HepG2 (cell line): ENCODE measurements around the gene GNB1. TPM values are rescaled to one million over a fixed set of nuclear protein-coding genes. Genes with fewer than 3 reads are reported as not detected.
A peak's percentile ranks its signal among the peaks of the same experiment; 100 is the strongest.

ENCODE experiments used
- ATF4 ChIP-seq, 2 experiments: fragments of 450-650 bp in 1 of 2; sonication (generic) in 1 of 2; formaldehyde crosslinking; IDR thresholded peaks; 2 replicates each; pipeline versions ENCODE4 v1.5.0 to v1.8.0; 2020 to 2022; ENCODE audit warnings: mild to moderate bottlenecking in 1 of 2, missing genetic modification reagents in 1 of 2
- ATF6 ChIP-seq: sonication (generic); formaldehyde crosslinking; conservative IDR thresholded peaks from 2 replicates; pipeline ENCODE4 v1.4.0; 2020; ENCODE audit warnings: missing genetic modification reagents
- BORCS8-MEF2B ChIP-seq: sonication (generic); formaldehyde crosslinking; IDR thresholded peaks from 2 replicates; pipeline ENCODE4 v1.8.0; 2022; ENCODE audit warnings: mild to moderate bottlenecking, missing genetic modification reagents
- GTF2F1 ChIP-seq: fragments of 150-350 bp; IDR thresholded peaks from 2 replicates; pipeline ENCODE4 v1.6.1; 2014; ENCODE audit warnings: low read length
- KAT7 ChIP-seq: IDR thresholded peaks from 2 replicates; pipeline ENCODE4 v1.6.1; 2018; ENCODE audit warnings: borderline replicate concordance, missing compliant biosample characterization
- MXD4 ChIP-seq: IDR thresholded peaks from 2 replicates; pipeline ENCODE4 v1.6.1; 2016; ENCODE audit warnings: mild to moderate bottlenecking, missing biosample characterization, missing genetic modification reagents
- NKX3-1 ChIP-seq: sonication (generic); formaldehyde crosslinking; IDR thresholded peaks from 2 replicates; pipeline ENCODE4 v1.5.0; 2020; ENCODE audit warnings: missing genetic modification reagents
- POLR2AphosphoS5 ChIP-seq: IDR thresholded peaks from 2 replicates; pipeline ENCODE4 v1.6.1; 2012; ENCODE audit warnings: low read depth, low read length
- SKI ChIP-seq: fragments of 450-650 bp; IDR thresholded peaks from one replicate; pipeline ENCODE4 v1.6.1; 2018; ENCODE audit warnings: mild to moderate bottlenecking; ENCODE audit not compliant: partially characterized antibody
- TCF7L2 ChIP-seq: IDR thresholded peaks from 2 replicates; pipeline ENCODE4 v1.6.1; 2011; ENCODE audit warnings: mild to moderate bottlenecking, low read depth, low read length, moderate library complexity
- ZKSCAN1 ChIP-seq: fragments of 150-350 bp; IDR thresholded peaks from 2 replicates; pipeline ENCODE4 v1.6.1; 2014; ENCODE audit warnings: low read length
- ZNF775 ChIP-seq: sonication (generic); formaldehyde crosslinking; IDR thresholded peaks from 2 replicates; pipeline ENCODE4 v1.4.0; 2020; ENCODE audit warnings: missing genetic modification reagents, mild to moderate bottlenecking, moderate library complexity, borderline replicate concordance
- polyA plus RNA-seq, 8 experiments: library from polyadenylated mRNA; depleted of rRNA in 3 of 8; stranded (reverse) in 7 of 8; unstranded in 1 of 8; fragments of >200 nt; fragmentation: Illumina TruSeq in 4 of 8; extraction: Trizol in 4 of 8; gene quantifications; 2 replicates each; pipeline versions ENCODE4 v1.2.1 to v1.2.3, GENCODE V29; 2011 to 2016; ENCODE audit warnings: low read depth in 4 of 8, missing spikeins in 1 of 8, mixed read lengths in 1 of 8; ENCODE audit not compliant: insufficient read depth in 1 of 8
- total RNA-seq, 5 experiments: library from RNA; depleted of rRNA; stranded (reverse); fragments of >200 nt; fragmentation: Illumina TruSeq; extraction: Trizol; gene quantifications; 2 replicates each; pipeline ENCODE4 v1.2.3, GENCODE V29; 2016; ENCODE audit warnings: low read depth in 1 of 5
- TF ChIP-seq, protein P1 (sequence below): sonication (generic); formaldehyde crosslinking; IDR thresholded peaks from 2 replicates; pipeline ENCODE4 v1.4.0; 2020; ENCODE audit warnings: missing genetic modification reagents
- TF ChIP-seq, protein P2 (sequence below): sonication (generic); formaldehyde crosslinking; IDR thresholded peaks from 2 replicates; pipeline ENCODE4 v1.4.0; 2020; ENCODE audit warnings: missing genetic modification reagents
- TF ChIP-seq, protein P3 (sequence below): sonication (generic); formaldehyde crosslinking; IDR thresholded peaks from 2 replicates; pipeline ENCODE4 v1.8.0; 2022; ENCODE audit warnings: missing genetic modification reagents, mild to moderate bottlenecking, moderate library complexity, borderline replicate concordance
- TF ChIP-seq, protein P4 (sequence below): sonication (generic); formaldehyde crosslinking; IDR thresholded peaks from 2 replicates; pipeline ENCODE4 v1.8.0; 2022; ENCODE audit warnings: mild to moderate bottlenecking, missing genetic modification reagents, borderline replicate concordance

The GNB1 gene
- total and polyA plus RNA-seq, 2 of the 13 experiments (the other 11 are each of a cell fraction or from before 2014, with no cell fraction given) = 66.2 to 327 TPM

GRCh38 chr1:1906185-1907097 is 15.6 kb upstream of the GNB1 start (continued):
- TF ChIP-seq, protein P1, sequence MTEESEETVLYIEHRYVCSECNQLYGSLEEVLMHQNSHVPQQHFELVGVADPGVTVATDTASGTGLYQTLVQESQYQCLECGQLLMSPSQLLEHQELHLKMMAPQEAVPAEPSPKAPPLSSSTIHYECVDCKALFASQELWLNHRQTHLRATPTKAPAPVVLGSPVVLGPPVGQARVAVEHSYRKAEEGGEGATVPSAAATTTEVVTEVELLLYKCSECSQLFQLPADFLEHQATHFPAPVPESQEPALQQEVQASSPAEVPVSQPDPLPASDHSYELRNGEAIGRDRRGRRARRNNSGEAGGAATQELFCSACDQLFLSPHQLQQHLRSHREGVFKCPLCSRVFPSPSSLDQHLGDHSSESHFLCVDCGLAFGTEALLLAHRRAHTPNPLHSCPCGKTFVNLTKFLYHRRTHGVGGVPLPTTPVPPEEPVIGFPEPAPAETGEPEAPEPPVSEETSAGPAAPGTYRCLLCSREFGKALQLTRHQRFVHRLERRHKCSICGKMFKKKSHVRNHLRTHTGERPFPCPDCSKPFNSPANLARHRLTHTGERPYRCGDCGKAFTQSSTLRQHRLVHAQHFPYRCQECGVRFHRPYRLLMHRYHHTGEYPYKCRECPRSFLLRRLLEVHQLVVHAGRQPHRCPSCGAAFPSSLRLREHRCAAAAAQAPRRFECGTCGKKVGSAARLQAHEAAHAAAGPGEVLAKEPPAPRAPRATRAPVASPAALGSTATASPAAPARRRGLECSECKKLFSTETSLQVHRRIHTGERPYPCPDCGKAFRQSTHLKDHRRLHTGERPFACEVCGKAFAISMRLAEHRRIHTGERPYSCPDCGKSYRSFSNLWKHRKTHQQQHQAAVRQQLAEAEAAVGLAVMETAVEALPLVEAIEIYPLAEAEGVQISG (CRISPR knock-in tag) = peak; percentile 56
- TF ChIP-seq GTF2F1 (no peak), ZNF775 (CRISPR knock-in tag) (no peak), BORCS8-MEF2B (0 out of 2 replicates have a peak, but pooled peaks have one; percentile 48), TCF7L2 (no peak), NKX3-1 (CRISPR knock-in tag) (no peak), ATF4 (CRISPR knock-in tag; IDR thresholded peaks at IDR 0.05) (no peak), SKI (no peak), KAT7 (no peak), ATF6 (CRISPR knock-in tag) (no peak), ZKSCAN1 (no peak), MXD4 (peak; percentile 71; the same call in 1 of the 2 replicates), POLR2AphosphoS5 (no peak)
- TF ChIP-seq, protein P2, sequence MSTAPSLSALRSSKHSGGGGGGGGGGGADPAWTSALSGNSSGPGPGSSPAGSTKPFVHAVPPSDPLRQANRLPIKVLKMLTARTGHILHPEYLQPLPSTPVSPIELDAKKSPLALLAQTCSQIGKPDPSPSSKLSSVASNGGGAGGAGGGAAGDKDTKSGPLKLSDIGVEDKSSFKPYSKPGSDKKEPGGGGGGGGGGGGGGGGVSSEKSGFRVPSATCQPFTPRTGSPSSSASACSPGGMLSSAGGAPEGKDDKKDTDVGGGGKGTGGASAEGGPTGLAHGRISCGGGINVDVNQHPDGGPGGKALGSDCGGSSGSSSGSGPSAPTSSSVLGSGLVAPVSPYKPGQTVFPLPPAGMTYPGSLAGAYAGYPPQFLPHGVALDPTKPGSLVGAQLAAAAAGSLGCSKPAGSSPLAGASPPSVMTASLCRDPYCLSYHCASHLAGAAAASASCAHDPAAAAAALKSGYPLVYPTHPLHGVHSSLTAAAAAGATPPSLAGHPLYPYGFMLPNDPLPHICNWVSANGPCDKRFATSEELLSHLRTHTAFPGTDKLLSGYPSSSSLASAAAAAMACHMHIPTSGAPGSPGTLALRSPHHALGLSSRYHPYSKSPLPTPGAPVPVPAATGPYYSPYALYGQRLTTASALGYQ = no peak
- TF ChIP-seq, protein P3, sequence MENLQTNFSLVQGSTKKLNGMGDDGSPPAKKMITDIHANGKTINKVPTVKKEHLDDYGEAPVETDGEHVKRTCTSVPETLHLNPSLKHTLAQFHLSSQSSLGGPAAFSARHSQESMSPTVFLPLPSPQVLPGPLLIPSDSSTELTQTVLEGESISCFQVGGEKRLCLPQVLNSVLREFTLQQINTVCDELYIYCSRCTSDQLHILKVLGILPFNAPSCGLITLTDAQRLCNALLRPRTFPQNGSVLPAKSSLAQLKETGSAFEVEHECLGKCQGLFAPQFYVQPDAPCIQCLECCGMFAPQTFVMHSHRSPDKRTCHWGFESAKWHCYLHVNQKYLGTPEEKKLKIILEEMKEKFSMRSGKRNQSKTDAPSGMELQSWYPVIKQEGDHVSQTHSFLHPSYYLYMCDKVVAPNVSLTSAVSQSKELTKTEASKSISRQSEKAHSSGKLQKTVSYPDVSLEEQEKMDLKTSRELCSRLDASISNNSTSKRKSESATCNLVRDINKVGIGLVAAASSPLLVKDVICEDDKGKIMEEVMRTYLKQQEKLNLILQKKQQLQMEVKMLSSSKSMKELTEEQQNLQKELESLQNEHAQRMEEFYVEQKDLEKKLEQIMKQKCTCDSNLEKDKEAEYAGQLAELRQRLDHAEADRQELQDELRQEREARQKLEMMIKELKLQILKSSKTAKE (CRISPR knock-in tag) = no peak
- TF ChIP-seq, protein P4, sequence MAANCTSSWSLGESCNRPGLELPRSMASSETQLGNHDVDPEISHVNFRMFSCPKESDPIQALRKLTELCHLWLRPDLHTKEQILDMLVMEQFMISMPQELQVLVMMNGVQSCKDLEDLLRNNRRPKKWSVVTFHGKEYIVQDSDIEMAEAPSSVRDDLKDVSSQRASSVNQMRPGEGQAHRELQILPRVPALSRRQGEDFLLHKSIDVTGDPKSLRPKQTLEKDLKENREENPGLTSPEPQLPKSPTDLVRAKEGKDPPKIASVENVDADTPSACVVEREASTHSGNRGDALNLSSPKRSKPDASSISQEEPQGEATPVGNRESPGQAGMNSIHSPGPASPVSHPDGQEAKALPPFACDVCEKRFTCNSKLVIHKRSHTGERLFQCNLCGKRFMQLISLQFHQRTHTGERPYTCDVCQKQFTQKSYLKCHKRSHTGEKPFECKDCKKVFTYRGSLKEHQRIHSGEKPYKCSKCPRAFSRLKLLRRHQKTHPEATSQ (CRISPR knock-in tag) = no peak
